ENCODE measurements around the gene KMT2B. TPM values are rescaled to one million over a fixed set of nuclear protein-coding genes. Genes with fewer than 3 reads are reported as not detected.

The KMT2B gene
- total RNA-seq, 1 experiment from 2014 or later: 66.6 TPM

DNA sequence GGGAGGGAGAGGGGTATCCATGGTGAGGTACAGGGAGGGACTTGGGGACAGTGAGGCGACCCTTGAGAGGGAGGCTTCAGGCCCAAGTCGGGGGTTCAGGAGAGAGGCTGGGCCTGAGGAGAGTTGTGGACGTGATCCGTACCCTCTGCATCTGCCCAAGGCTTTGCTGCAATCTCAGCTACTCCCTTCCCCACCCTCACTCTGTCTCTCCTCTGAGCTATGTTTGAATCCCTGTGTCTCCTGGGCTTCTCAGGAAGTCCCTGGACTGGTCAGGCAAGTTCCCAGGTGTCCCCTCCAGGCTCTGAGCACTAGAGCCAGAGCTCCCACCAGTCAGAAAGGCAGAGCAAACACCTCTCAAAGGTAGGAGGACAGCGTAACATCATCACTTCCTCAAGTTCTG, 32.4 kb downstream of the KMT2B start:
- ChIA-PET POLR2A (no interaction called here), CTCF (interaction anchor here (1.1 kb wide), 1 partner anchor 34 kb away, joined by 3 read pairs; no protein-coding TSS in a partner anchor)
- Mint-ChIP-seq H3K4me1 (peaks cover 18% of the 10 kb centered on the region), H3K9me3 (no peaks in the 10 kb centered on the region), H3K36me3 (no peaks in the 10 kb centered on the region), H3K4me3 (peak overlapping the region; percentile 33; the same call in 1 of the 2 replicates), H3K27ac (no peak overlapping the region), H3K27me3 (ENCODE audit: low read depth) (peaks cover 6% of the 10 kb centered on the region)
- DNase-seq (ENCODE audit: low spot score) (no peak), ATAC-seq (no peak)
- TF ChIP-seq GABPB1 (CRISPR knock-in tag; IDR thresholded peaks at IDR 0.05) (no peak), CBFB (CRISPR knock-in tag; IDR thresholded peaks at IDR 0.05; ENCODE audit: low read depth) (no peak), GRHL2 (CRISPR knock-in tag; IDR thresholded peaks at IDR 0.05; ENCODE audit: insufficient replicate concordance, severe bottlenecking) (no peak), FOXK1 (CRISPR knock-in tag; IDR thresholded peaks at IDR 0.05) (no peak), SOX15 (CRISPR knock-in tag; IDR thresholded peaks at IDR 0.05) (no peak), NR2C2 (CRISPR knock-in tag; IDR thresholded peaks at IDR 0.05) (no peak), FOXP1 (CRISPR knock-in tag; IDR thresholded peaks at IDR 0.05; ENCODE audit: borderline replicate concordance) (no peak), SMAD3 (CRISPR knock-in tag; IDR thresholded peaks at IDR 0.05; ENCODE audit: borderline replicate concordance) (no peak), CREM (CRISPR knock-in tag; IDR thresholded peaks at IDR 0.05) (no peak), RELA (CRISPR knock-in tag; IDR thresholded peaks at IDR 0.05; ENCODE audit: borderline replicate concordance) (no peak)
- TF ChIP-seq, protein P1, sequence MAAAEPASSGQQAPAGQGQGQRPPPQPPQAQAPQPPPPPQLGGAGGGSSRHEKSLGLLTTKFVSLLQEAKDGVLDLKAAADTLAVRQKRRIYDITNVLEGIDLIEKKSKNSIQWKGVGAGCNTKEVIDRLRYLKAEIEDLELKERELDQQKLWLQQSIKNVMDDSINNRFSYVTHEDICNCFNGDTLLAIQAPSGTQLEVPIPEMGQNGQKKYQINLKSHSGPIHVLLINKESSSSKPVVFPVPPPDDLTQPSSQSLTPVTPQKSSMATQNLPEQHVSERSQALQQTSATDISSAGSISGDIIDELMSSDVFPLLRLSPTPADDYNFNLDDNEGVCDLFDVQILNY (CRISPR knock-in tag; IDR thresholded peaks at IDR 0.05): no peak
- TF ChIP-seq, protein P2, sequence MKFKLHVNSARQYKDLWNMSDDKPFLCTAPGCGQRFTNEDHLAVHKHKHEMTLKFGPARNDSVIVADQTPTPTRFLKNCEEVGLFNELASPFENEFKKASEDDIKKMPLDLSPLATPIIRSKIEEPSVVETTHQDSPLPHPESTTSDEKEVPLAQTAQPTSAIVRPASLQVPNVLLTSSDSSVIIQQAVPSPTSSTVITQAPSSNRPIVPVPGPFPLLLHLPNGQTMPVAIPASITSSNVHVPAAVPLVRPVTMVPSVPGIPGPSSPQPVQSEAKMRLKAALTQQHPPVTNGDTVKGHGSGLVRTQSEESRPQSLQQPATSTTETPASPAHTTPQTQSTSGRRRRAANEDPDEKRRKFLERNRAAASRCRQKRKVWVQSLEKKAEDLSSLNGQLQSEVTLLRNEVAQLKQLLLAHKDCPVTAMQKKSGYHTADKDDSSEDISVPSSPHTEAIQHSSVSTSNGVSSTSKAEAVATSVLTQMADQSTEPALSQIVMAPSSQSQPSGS (CRISPR knock-in tag; IDR thresholded peaks at IDR 0.05; ENCODE audit: borderline replicate concordance, low read depth): no peak
- TF ChIP-seq, protein P3, sequence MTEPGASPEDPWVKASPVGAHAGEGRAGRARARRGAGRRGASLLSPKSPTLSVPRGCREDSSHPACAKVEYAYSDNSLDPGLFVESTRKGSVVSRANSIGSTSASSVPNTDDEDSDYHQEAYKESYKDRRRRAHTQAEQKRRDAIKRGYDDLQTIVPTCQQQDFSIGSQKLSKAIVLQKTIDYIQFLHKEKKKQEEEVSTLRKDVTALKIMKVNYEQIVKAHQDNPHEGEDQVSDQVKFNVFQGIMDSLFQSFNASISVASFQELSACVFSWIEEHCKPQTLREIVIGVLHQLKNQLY (CRISPR knock-in tag; IDR thresholded peaks at IDR 0.05): no peak
- TF ChIP-seq, protein P4, sequence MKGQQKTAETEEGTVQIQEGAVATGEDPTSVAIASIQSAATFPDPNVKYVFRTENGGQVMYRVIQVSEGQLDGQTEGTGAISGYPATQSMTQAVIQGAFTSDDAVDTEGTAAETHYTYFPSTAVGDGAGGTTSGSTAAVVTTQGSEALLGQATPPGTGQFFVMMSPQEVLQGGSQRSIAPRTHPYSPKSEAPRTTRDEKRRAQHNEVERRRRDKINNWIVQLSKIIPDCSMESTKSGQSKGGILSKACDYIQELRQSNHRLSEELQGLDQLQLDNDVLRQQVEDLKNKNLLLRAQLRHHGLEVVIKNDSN (CRISPR knock-in tag; IDR thresholded peaks at IDR 0.05): no peak

DNA sequence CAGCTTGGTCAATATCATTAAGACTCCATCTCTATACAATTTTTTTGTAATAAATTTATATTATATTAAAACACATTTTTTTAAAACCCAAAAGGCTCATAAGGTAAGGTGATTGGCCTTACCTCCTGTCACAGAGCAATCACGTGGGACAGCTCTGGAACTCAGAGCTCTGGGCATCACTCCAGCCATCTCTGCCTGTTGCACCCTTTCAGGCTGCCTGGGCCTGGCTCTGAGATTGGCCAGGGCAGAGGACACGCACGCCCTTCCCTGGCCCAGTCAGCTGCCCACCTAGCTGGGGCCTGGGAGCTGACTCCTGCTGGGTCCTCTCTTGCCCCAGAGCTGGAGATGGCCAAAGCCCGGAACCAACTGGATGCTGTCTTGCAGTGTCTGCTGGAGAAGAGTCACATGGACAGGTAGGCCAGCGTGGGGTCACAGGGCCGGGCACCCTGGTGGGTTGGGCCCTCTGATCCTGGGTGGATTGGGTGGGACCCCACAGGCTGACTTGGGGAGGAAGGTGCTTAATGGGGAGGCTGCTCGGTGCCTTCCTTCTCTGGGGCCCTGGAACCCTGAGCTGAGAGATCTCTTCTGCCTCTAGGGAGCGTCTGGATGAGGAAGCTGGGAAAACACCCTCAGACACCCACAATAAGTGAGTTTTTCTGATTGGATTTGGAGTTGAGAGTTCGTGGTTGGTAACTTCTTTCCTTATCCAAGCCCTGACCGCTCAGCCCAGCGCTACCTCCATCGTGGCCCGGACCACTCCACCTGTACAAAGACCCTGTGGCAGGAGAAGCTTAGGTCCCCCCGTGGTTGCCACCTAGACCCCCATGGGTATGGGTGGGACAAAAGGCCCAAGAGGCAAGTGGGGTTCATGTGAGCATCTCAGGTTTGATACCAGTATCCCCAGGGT, 34.3 kb downstream of the KMT2B start:
- DNase-seq (ENCODE audit: low spot score) (no peak), ATAC-seq (no peak)
- Mint-ChIP-seq H3K27ac (no peak overlapping the region), H3K4me1 (peaks cover 19% of the 10 kb centered on the region), H3K36me3 (no peaks in the 10 kb centered on the region), H3K4me3 (no peak overlapping the region), H3K9me3 (no peaks in the 10 kb centered on the region), H3K27me3 (ENCODE audit: low read depth) (peaks cover 22% of the 10 kb centered on the region)
- ChIA-PET POLR2A (interaction anchor here (1.6 kb wide), 1 partner anchor 118 kb away, joined by 4 read pairs; no protein-coding TSS in a partner anchor), CTCF (interaction anchor here (0.6 to 1.2 kb wide), 3 partner anchors 32 to 108 kb away, joined by 3 read pairs; no protein-coding TSS in a partner anchor)
- TF ChIP-seq MXD4 (CRISPR knock-in tag; IDR thresholded peaks at IDR 0.05; ENCODE audit: borderline replicate concordance) (no peak), SMAD3 (CRISPR knock-in tag; IDR thresholded peaks at IDR 0.05; ENCODE audit: borderline replicate concordance) (no peak), SOX15 (CRISPR knock-in tag; IDR thresholded peaks at IDR 0.05) (no peak), FOXK1 (CRISPR knock-in tag; IDR thresholded peaks at IDR 0.05) (no peak), HMGA2 (CRISPR knock-in tag; IDR thresholded peaks at IDR 0.05) (no peak), KAT7 (CRISPR knock-in tag; IDR thresholded peaks at IDR 0.05; ENCODE audit: borderline replicate concordance) (no peak)
- TF ChIP-seq, protein P5, sequence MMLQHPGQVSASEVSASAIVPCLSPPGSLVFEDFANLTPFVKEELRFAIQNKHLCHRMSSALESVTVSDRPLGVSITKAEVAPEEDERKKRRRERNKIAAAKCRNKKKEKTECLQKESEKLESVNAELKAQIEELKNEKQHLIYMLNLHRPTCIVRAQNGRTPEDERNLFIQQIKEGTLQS (CRISPR knock-in tag; conservative IDR thresholded peaks at IDR 0.05): no peak
- TF ChIP-seq, protein P6, sequence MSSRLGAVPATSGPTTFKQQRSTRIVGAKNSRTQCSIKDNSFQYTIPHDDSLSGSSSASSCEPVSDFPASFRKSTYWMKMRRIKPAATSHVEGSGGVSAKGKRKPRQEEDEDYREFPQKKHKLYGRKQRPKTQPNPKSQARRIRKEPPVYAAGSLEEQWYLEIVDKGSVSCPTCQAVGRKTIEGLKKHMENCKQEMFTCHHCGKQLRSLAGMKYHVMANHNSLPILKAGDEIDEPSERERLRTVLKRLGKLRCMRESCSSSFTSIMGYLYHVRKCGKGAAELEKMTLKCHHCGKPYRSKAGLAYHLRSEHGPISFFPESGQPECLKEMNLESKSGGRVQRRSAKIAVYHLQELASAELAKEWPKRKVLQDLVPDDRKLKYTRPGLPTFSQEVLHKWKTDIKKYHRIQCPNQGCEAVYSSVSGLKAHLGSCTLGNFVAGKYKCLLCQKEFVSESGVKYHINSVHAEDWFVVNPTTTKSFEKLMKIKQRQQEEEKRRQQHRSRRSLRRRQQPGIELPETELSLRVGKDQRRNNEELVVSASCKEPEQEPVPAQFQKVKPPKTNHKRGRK (CRISPR knock-in tag; IDR thresholded peaks at IDR 0.05; ENCODE audit: borderline replicate concordance): no peak
